Trophoblast cell (in vitro differentiated cells and primary cell): Measurements from ENCODE around the gene SRL.
"Not testable (repeated sequence)": the region's sequence is repeated elsewhere in the genome, so short reads cannot be mapped to it uniquely, and the experiment has no call there.

Experiments used
- DNase-seq, 2 donors: peaks; one replicate each; pipeline ENCODE4 v3.0.0-alpha.2; 2016
- H2AFZ ChIP-seq: 2 replicates; pipeline ENCODE4 v1.6.1; 2013; ENCODE audit warnings: low read length, moderate library complexity, mild to moderate bottlenecking; ENCODE audit not compliant: insufficient read depth, poor library complexity
- H2AK5ac ChIP-seq: 2 replicates; pipeline ENCODE4 v1.6.1; 2013; ENCODE audit warnings: mild to moderate bottlenecking, low read length
- H2BK120ac ChIP-seq: 2 replicates; pipeline ENCODE4 v1.6.1; 2013; ENCODE audit warnings: low read length, mild to moderate bottlenecking, moderate library complexity; ENCODE audit not compliant: insufficient read depth, poor library complexity
- H2BK12ac ChIP-seq: 2 replicates; pipeline ENCODE4 v1.6.1; 2013; ENCODE audit warnings: mild to moderate bottlenecking, low read length, moderate library complexity
- H2BK5ac ChIP-seq: 2 replicates; pipeline ENCODE4 v1.6.1; 2013; ENCODE audit warnings: low read length, low read depth, moderate library complexity, mild to moderate bottlenecking; ENCODE audit not compliant: poor library complexity
- H3K14ac ChIP-seq: 2 replicates; pipeline ENCODE4 v1.6.1; 2013; ENCODE audit warnings: mild to moderate bottlenecking, low read length
- H3K18ac ChIP-seq: 2 replicates; pipeline ENCODE4 v1.6.1; 2013; ENCODE audit warnings: mild to moderate bottlenecking, low read length
- H3K23ac ChIP-seq: 2 replicates; pipeline ENCODE4 v1.6.1; 2013; ENCODE audit warnings: low read length
- H3K27ac ChIP-seq: 2 replicates; pipeline ENCODE4 v1.5.1; 2013; ENCODE audit warnings: low read depth, mild to moderate bottlenecking, inconsistent platforms, low read length, moderate library complexity
- H3K27me3 ChIP-seq: 2 replicates; pipeline ENCODE4 v1.6.1; 2013; ENCODE audit warnings: inconsistent platforms, mild to moderate bottlenecking, low read length, moderate library complexity; ENCODE audit not compliant: insufficient read depth
- H3K36me3 ChIP-seq, 2 experiments: 1 replicate in 1 of 2; 2 replicates in 1 of 2; pipeline ENCODE4 v1.6.1; 2013; ENCODE audit warnings: low read length in 2 of 2, mild to moderate bottlenecking in 2 of 2, moderate library complexity in 1 of 2; ENCODE audit not compliant: insufficient read depth in 2 of 2, control insufficient read depth in 1 of 2
- H3K4ac ChIP-seq: 2 replicates; pipeline ENCODE4 v1.6.1; 2013; ENCODE audit warnings: low read depth, mild to moderate bottlenecking, low read length, moderate library complexity
- H3K4me1 ChIP-seq, 2 experiments: 1 replicate in 1 of 2; 2 replicates in 1 of 2; pipeline ENCODE4 v1.6.1; 2013; ENCODE audit warnings: low read length in 2 of 2, mild to moderate bottlenecking in 2 of 2, moderate library complexity in 1 of 2; ENCODE audit not compliant: insufficient read depth in 2 of 2, control insufficient read depth in 1 of 2
- H3K4me2 ChIP-seq: 2 replicates; pipeline ENCODE4 v1.6.1; 2013; ENCODE audit warnings: inconsistent platforms, mild to moderate bottlenecking, low read length, moderate library complexity
- H3K4me3 ChIP-seq: 2 replicates; pipeline ENCODE4 v1.5.1; 2013; ENCODE audit warnings: mild to moderate bottlenecking, low read depth, low read length, inconsistent platforms
- H3K79me1 ChIP-seq: one replicate; pipeline ENCODE4 v1.6.1; 2013; ENCODE audit warnings: low read length
- H3K79me2 ChIP-seq: 2 replicates; pipeline ENCODE4 v1.6.1; 2013; ENCODE audit warnings: low read length, mild to moderate bottlenecking; ENCODE audit not compliant: control insufficient read depth, insufficient read depth, poor library complexity
- H3K9ac ChIP-seq: 2 replicates; pipeline ENCODE4 v1.6.1; 2013; ENCODE audit warnings: mild to moderate bottlenecking, low read length
- H3K9me3 ChIP-seq: 2 replicates; pipeline ENCODE4 v1.6.1; 2013; ENCODE audit warnings: low read depth, mild to moderate bottlenecking, control low read depth, inconsistent platforms, low read length; ENCODE audit not compliant: insufficient read depth
- H4K12ac ChIP-seq: 2 replicates; pipeline ENCODE4 v1.6.1; 2013; ENCODE audit warnings: low read depth, mild to moderate bottlenecking, low read length, moderate library complexity
- H4K8ac ChIP-seq: 2 replicates; pipeline ENCODE4 v1.6.1; 2013; ENCODE audit warnings: low read depth, mild to moderate bottlenecking, low read length, moderate library complexity
- H4K91ac ChIP-seq: one replicate; pipeline ENCODE4 v1.6.1; 2013; ENCODE audit warnings: low read depth, mild to moderate bottlenecking, low read length, moderate library complexity
- WGBS: extraction: QIAGEN DNeasy Blood & Tissue Kit; methylation state at CpG from one replicate; pipeline ENCODE4 v1.1.7; 2013; ENCODE audit warnings: missing lambda C conversion rate; ENCODE audit not compliant: insufficient read length, insufficient coverage; ENCODE audit errors: extremely low coverage; 5-methylcytosine and 5-hydroxymethylcytosine counted together

The SRL gene

DNA sequence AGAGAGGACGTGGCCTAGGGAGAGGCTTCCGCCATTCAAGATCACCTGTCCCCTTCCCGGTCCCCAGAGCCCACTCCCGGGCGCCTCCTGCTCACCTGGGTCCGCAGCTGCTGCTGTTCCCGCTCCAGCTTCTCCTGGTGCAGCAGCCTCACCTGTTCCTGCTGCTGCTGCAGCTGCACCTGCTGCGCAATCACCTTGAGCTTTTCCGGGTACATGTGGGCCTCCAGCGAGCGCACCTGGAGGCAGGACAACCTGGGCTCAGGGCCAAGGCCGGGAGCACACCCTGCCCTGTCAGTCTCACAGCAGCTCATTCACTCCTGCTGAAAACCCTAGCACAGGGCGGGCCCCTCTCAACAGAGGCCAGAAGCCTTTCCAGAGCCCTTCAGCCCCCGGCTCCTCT is 18.5 kb upstream of the SRL start:
- DNase-seq, result no peak
- H3K36me3 ChIP-seq, result peaks cover 5 to 13% of the 10 kb centered on the region in 2 experiments
- no peaks in the 10 kb centered on the region for H3K79me1 ChIP-seq
- H3K23ac ChIP-seq, result no peak overlapping the region
- peaks cover 3 to 6% of the 10 kb centered on the region in 2 experiments for H3K4me1 ChIP-seq
- H4K91ac ChIP-seq, result no peak overlapping the region
- no peak overlapping the region for H3K14ac ChIP-seq
- H2AFZ ChIP-seq, result no peak overlapping the region
- H2BK12ac ChIP-seq, result no peak overlapping the region
- no peak overlapping the region for H3K27ac ChIP-seq
- H2AK5ac ChIP-seq, result no peak overlapping the region
- H2BK120ac ChIP-seq, result no peak overlapping the region
- no peaks in the 10 kb centered on the region for H3K27me3 ChIP-seq
- no peak overlapping the region for H4K8ac ChIP-seq
- WGBS, result no CpG with 5 or more reads among the region's 14 CpGs
- H3K18ac ChIP-seq, result no peak overlapping the region
- H3K4ac ChIP-seq, result no peak overlapping the region
- no peaks in the 10 kb centered on the region for H3K79me2 ChIP-seq
- no peaks in the 10 kb centered on the region for H3K9me3 ChIP-seq
- no peak overlapping the region for H4K12ac ChIP-seq
- H3K4me2 ChIP-seq, result no peak overlapping the region
- no peak overlapping the region for H2BK5ac ChIP-seq
- H3K4me3 ChIP-seq, result no peak overlapping the region
- H3K9ac ChIP-seq, result no peak overlapping the region

DNA sequence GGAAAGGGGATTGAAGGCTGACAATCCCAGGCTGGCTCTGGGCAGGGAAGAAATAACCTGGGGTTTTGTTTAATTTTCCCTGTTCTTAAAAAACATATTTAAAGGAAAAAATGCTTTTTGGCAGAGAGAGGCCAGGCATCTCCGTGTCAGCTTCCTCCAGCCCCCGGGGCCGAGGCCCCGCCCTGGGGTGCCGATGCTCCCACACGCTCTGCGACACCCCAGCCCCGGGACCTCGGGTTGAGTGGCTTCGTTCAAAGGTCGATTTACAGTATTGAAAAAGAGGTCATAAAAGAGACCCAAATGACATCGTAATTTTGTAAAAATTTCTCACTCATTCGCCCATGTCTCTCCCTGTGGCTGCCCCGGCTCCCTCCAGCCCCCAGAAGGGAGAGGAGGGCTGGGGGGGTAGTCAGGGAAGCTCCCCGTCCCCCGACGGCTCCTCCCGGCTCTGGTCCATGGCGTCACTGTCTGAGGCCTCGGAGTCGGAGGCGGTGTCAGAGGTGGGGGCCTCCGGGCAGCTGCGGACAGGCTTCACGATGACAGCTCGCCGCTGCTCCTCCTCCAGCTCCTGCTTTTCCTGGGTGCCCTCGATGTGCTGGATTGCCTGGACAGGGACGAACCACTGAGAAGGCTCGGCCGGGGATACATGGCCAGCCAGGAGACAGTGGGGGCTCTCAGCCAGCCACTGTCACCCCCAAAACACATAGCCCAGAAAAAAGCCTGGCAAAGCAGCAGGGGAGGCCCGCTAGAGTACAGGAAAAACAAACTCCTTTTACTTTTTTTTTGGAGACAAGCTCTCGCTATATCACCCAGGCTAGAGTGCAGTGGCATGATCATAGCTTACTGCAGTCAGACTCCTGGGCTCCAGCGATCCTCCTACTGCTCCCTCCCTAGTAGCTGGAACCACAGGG is 16.0 kb upstream of the SRL start:
- no peak overlapping the region for H4K12ac ChIP-seq
- no peak for DNase-seq
- H3K4me2 ChIP-seq, result no peak overlapping the region
- no CpG with 5 or more reads among the region's 34 CpGs for WGBS
- H3K36me3 ChIP-seq, result peaks cover 5 to 13% of the 10 kb centered on the region in 2 experiments
- H2BK5ac ChIP-seq, result no peak overlapping the region
- no peaks in the 10 kb centered on the region for H3K4me1 ChIP-seq
- H3K9me3 ChIP-seq, result no peaks in the 10 kb centered on the region
- no peak overlapping the region for H2AFZ ChIP-seq
- no peaks in the 10 kb centered on the region for H3K79me2 ChIP-seq
- no peak overlapping the region for H2BK120ac ChIP-seq
- H2AK5ac ChIP-seq, result no peak overlapping the region
- H4K91ac ChIP-seq, result no peak overlapping the region
- no peak overlapping the region for H3K4ac ChIP-seq
- no peaks in the 10 kb centered on the region for H3K27me3 ChIP-seq
- no peaks in the 10 kb centered on the region for H3K79me1 ChIP-seq
- H3K27ac ChIP-seq, result no peak overlapping the region
- H3K9ac ChIP-seq, result no peak overlapping the region
- H4K8ac ChIP-seq, result no peak overlapping the region
- no peak overlapping the region for H3K18ac ChIP-seq
- no peak overlapping the region for H3K23ac ChIP-seq
- H3K14ac ChIP-seq, result no peak overlapping the region
- H3K4me3 ChIP-seq, result no peak overlapping the region
- no peak overlapping the region for H2BK12ac ChIP-seq

DNA sequence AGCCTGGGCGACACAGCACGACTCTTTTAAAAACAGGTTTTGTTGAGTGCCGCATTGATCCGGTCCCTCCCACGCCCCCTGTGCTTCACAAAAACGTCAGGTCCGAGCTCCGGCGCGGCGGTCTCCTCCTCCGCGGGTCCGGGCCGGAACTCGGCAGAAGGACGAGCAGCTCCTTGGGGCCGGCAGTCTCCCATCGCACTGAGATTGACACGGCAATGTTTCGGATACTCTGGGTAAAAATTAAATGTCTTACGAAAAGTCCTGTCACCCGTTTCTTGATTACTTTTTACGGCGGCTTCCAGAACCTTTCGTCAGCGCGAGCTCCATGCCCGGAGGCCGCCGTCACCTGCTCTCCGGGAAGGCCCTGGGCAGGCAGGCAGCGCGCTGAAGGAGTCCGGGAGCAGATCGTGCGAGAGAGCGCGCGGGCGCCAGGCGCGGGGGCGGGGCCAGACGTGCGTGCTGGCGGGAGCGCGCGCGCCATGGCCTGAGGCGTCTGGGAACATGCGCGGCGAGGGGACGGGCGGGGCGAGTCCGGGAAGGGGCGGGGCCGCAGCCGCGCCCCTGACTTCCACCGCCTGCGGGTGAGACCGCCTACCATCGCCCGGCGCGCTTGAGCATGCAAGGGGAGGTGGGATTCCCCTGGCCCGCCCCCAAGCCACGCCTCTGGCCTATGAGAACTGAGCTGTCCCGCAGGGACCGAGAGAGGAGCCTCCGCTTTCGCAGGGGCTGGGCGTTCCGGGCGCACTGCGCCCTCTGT is 11.7 kb upstream of the SRL start:
- Histone ChIP-seq H3K23ac (no peak overlapping the region), H2BK5ac (no peak overlapping the region), H3K4me1 (no peaks in the 10 kb centered on the region), H3K79me2 (no peaks in the 10 kb centered on the region), H3K18ac (no peak overlapping the region), H4K91ac (peak overlapping the region; percentile 4), H3K9ac (no peak overlapping the region), H3K4me2 (peak overlapping the region; percentile 55), H2AFZ (peak overlapping the region; percentile 57), H3K27me3 (no peaks in the 10 kb centered on the region), H3K36me3 (peaks cover 3 to 7% of the 10 kb centered on the region in 2 experiments), H3K9me3 (no peaks in the 10 kb centered on the region), H2BK12ac (no peak overlapping the region), H3K27ac (peak overlapping the region; percentile 70), H3K4ac (no peak overlapping the region), H4K8ac (peak overlapping the region; percentile 18), H2AK5ac (no peak overlapping the region), H3K14ac (no peak overlapping the region), H3K4me3 (peak overlapping the region; percentile 44), H2BK120ac (no peak overlapping the region), H4K12ac (no peak overlapping the region), H3K79me1 (no peaks in the 10 kb centered on the region)
- peak; percentile 99 to 100 for DNase-seq
- no CpG with 5 or more reads among the region's 80 CpGs for WGBS

DNA sequence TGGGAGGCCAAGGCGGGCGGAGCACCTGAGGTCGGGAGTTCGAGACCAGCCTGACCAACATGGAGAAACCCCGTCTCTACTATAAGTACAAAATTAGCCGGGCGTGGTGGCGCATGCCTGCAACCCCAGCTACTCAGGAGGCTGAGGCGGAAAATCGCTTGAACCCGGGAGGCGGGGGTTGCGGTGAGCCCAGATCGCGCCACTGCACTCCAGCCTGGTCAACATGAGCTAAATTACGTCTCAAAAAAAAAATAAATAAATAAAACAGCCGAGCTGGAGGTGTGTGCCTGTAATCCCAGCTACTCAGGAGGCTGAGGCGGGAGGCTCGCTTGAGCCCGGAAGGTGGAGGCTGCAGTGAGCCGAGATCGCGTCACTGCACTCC is 11.1 kb upstream of the SRL start:
- not testable (repeated sequence) for H3K4ac ChIP-seq, H3K9me3 ChIP-seq, H2BK12ac ChIP-seq, H3K14ac ChIP-seq, H4K12ac ChIP-seq, H3K36me3 ChIP-seq, H3K79me2 ChIP-seq, DNase-seq, H3K9ac ChIP-seq, H3K4me1 ChIP-seq, H3K23ac ChIP-seq, H3K27me3 ChIP-seq, H2BK5ac ChIP-seq, H3K79me1 ChIP-seq, H2BK120ac ChIP-seq, H2AK5ac ChIP-seq, H3K18ac ChIP-seq
- H4K91ac ChIP-seq, result peak overlapping the region; percentile 4
- no CpG with 5 or more reads among the region's 23 CpGs for WGBS
- H3K27ac ChIP-seq, result peak overlapping the region; percentile 70
- H3K4me3 ChIP-seq, result peak overlapping the region; percentile 44
- peak overlapping the region; percentile 18 for H4K8ac ChIP-seq
- H3K4me2 ChIP-seq, result peak overlapping the region; percentile 55
- H2AFZ ChIP-seq, result peak overlapping the region; percentile 57
